H1 (cell line): ENCODE data around the gene CYGB.

ENCODE experiments used
- CHD2 ChIP-seq: IDR thresholded peaks from 2 replicates; pipeline ENCODE4 v1.6.1; 2012; ENCODE audit warnings: low read length, improper control_type of control experiment
- JUN ChIP-seq: IDR thresholded peaks from 2 replicates; pipeline ENCODE4 v1.6.1; 2011; ENCODE audit warnings: low read depth, mild to moderate bottlenecking, improper control_type of control experiment, low read length
- MAX ChIP-seq: IDR thresholded peaks from 2 replicates; pipeline ENCODE4 v1.6.1; 2012; ENCODE audit warnings: inconsistent platforms
- POLR2A ChIP-seq, 2 experiments: IDR thresholded peaks; 1 replicate in 1 of 2; 2 replicates in 1 of 2; pipeline ENCODE4 v1.6.1; 2011; ENCODE audit warnings: low read depth in 2 of 2, low read length in 2 of 2, mild to moderate bottlenecking in 2 of 2; ENCODE audit errors: control extremely low read depth in 1 of 2
- TCF12 ChIP-seq: IDR thresholded peaks from 2 replicates; pipeline ENCODE4 v1.6.1; 2011; ENCODE audit warnings: low read depth, mild to moderate bottlenecking, low read length
- TEAD4 ChIP-seq: IDR thresholded peaks from 2 replicates; pipeline ENCODE4 v1.6.1; 2012; ENCODE audit warnings: low read depth, low read length, inconsistent platforms, mixed read lengths
- TF ChIP-seq, protein P1 (sequence below), 3 experiments: IDR thresholded peaks; 1 replicate in 2 of 3; 2 replicates in 1 of 3; pipeline versions ENCODE4 v1.5.1 to v1.6.1; 2011; ENCODE audit warnings: low read length in 3 of 3, mild to moderate bottlenecking in 3 of 3, inconsistent platforms in 2 of 3, low read depth in 1 of 3, moderate library complexity in 1 of 3; ENCODE audit not compliant: insufficient read depth in 1 of 3; ENCODE audit errors: control extremely low read depth in 1 of 3
- TF ChIP-seq, protein P2 (sequence below): IDR thresholded peaks from 2 replicates; pipeline ENCODE4 v1.6.1; 2011; ENCODE audit warnings: low read depth, mild to moderate bottlenecking, low read length; ENCODE audit not compliant: insufficient read depth

- TF ChIP-seq, protein P1, sequence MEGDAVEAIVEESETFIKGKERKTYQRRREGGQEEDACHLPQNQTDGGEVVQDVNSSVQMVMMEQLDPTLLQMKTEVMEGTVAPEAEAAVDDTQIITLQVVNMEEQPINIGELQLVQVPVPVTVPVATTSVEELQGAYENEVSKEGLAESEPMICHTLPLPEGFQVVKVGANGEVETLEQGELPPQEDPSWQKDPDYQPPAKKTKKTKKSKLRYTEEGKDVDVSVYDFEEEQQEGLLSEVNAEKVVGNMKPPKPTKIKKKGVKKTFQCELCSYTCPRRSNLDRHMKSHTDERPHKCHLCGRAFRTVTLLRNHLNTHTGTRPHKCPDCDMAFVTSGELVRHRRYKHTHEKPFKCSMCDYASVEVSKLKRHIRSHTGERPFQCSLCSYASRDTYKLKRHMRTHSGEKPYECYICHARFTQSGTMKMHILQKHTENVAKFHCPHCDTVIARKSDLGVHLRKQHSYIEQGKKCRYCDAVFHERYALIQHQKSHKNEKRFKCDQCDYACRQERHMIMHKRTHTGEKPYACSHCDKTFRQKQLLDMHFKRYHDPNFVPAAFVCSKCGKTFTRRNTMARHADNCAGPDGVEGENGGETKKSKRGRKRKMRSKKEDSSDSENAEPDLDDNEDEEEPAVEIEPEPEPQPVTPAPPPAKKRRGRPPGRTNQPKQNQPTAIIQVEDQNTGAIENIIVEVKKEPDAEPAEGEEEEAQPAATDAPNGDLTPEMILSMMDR (IDR thresholded peaks at IDR 0.05; ENCODE audit: control extremely low read depth in 1 of 3, insufficient read depth in 1 of 3, low read depth in 1 of 3, low read length in 3 of 3) = no peak
- TF ChIP-seq TEAD4 = no peak
- TF ChIP-seq, protein P2, sequence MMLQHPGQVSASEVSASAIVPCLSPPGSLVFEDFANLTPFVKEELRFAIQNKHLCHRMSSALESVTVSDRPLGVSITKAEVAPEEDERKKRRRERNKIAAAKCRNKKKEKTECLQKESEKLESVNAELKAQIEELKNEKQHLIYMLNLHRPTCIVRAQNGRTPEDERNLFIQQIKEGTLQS = no peak
- TF ChIP-seq JUN = no peak
- TF ChIP-seq CHD2 = no peak
- no peak for TF ChIP-seq POLR2A (IDR thresholded peaks at IDR 0.05; ENCODE audit: control extremely low read depth in 1 of 2, low read depth in 2 of 2, low read length in 2 of 2)
- TF ChIP-seq TCF12 = no peak
- TF ChIP-seq MAX = no peak
Observed at GRCh38 chr17:76497699-76497978, 39.9 kb downstream of the CYGB start.
